ENCODE measurements around the gene FREY1. TPM values are rescaled to one million over a fixed set of nuclear protein-coding genes. Genes with fewer than 3 reads are reported as not detected.

Gene FREY1
- total and polyA plus RNA-seq, 2 of the 4 experiments (the other 2 are of a cell fraction), result 0.21 TPM; not detected in 1

DNA sequence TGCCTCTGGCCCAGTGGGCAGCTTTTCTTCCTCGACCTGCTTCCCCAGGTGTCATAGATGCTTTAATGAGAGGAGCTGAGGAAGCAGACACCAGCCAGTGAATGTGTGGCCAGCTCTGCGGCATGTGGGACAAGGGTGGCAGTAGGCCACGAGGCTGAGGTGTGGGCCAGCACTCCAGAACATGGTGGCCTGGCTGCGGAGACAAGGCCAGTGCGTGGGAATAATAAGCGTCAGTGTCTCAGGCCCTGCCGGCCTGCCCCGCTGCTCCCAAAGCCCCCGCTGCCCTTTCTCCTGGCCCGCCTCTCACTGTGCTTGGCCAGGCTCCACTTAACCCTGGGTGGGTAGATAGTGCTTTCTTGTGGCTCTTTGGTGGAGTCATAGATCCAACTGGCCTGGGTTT lies 19.5 kb downstream of the FREY1 start:
- Histone ChIP-seq H3K36me3 (ENCODE audit: control insufficient read depth, insufficient read depth, low read length) (no peaks in the 10 kb centered on the region), H3K9ac (ENCODE audit: low read depth, low read length) (no peak overlapping the region), H2BK5ac (ENCODE audit: low read depth, low read length, poor library complexity, severe bottlenecking) (no peak overlapping the region), H3K9me1 (ENCODE audit: insufficient read depth, low read length) (no peaks in the 10 kb centered on the region; the same call in 1 of the 2 replicates), H4K8ac (ENCODE audit: low read depth in 2 of 2, low read length in 2 of 2) (no peak overlapping the region), H2AFZ (replicated peaks; ENCODE audit: low read length, poor library complexity) (no peak overlapping the region), H3K79me1 (ENCODE audit: low read depth in 1 of 2, low read length in 2 of 2) (no peaks in the 10 kb centered on the region), H4K20me1 (ENCODE audit: insufficient read depth, low read length) (peaks cover 19% of the 10 kb centered on the region), H2BK20ac (ENCODE audit: low read depth, low read length) (no peak overlapping the region), H3K9me3 (ENCODE audit: control insufficient read depth, insufficient read depth, low read length) (no peaks in the 10 kb centered on the region), H3K27ac (ENCODE audit: insufficient read depth, low read length) (no peak overlapping the region), H4K91ac (ENCODE audit: insufficient read depth, low read depth, low read length) (no peak overlapping the region), H2BK120ac (ENCODE audit: low read depth, low read length) (no peak overlapping the region), H3K4me1 (ENCODE audit: control insufficient read depth, insufficient read depth, low read length) (no peaks in the 10 kb centered on the region), H2AK9ac (replicated peaks; ENCODE audit: low read depth, low read length, poor library complexity) (no peak overlapping the region), H2AK5ac (ENCODE audit: low read depth, low read length) (no peak overlapping the region), H3K4ac (ENCODE audit: low read depth, low read length) (no peak overlapping the region), H2BK15ac (ENCODE audit: low read depth, low read length) (no peak overlapping the region), H3K14ac (replicated peaks; ENCODE audit: low read depth, low read length) (no peak overlapping the region), H3K56ac (ENCODE audit: extremely low read depth, insufficient read depth, low read length) (no peak overlapping the region), H3K27me3 (ENCODE audit: control insufficient read depth, insufficient read depth, low read length) (peaks cover 31% of the 10 kb centered on the region), H3K18ac (ENCODE audit: low read depth, low read length) (no peak overlapping the region), H3K4me2 (ENCODE audit: low read depth, low read length) (no peak overlapping the region), H3K4me3 (ENCODE audit: insufficient read depth, low read depth, low read length) (no peak overlapping the region), H3K23ac (ENCODE audit: low read depth, low read length) (no peak overlapping the region), H4K5ac (ENCODE audit: low read depth, low read length) (no peak overlapping the region)
- dilution Hi-C loops (cut with HindIII; ENCODE audit: low sequenced_read_pairs, unreplicated experiment), result no loop called here
- ATAC-seq (ENCODE audit: low read depth) (no peak), DNase-seq (no peak)
- in situ Hi-C loops (cut with MboI; ENCODE audit: low sequenced_read_pairs), result no loop called here
- intact Hi-C loops (cut with micrococcal nuclease), result no loop called here
- POLR2A ChIA-PET (ENCODE audit: unreplicated experiment), result no interaction called here
- no TSS peak for BruUV-seq (replicated peaks)
- CTCF ChIA-PET, result no interaction called here
- 80% methylated on average over 1 of the region's 10 CpGs; no CpG with 5 or more reads in 1 of the 2 experiments for WGBS, 2 experiments (ENCODE audit: extremely low coverage in 2 of 2, insufficient read length in 1 of 2)
- TF ChIP-seq CTCF (conservative IDR thresholded peaks at IDR 0.05; ENCODE audit: low read depth, low read length) (no peak), CEBPB (IDR thresholded peaks at IDR 0.05; ENCODE audit: low read depth, low read length) (no peak), POLR2A (IDR thresholded peaks at IDR 0.05; ENCODE audit: low read depth, low read length) (no peak), BHLHE40 (IDR thresholded peaks at IDR 0.05; ENCODE audit: low read depth, low read length) (no peak), NFE2L2 (IDR thresholded peaks at IDR 0.05; ENCODE audit: low read depth, low read length) (no peak), RCOR1 (IDR thresholded peaks at IDR 0.05; ENCODE audit: insufficient replicate concordance, low read length) (no peak), CHD1 (IDR thresholded peaks at IDR 0.05; ENCODE audit: low read depth, low read length) (no peak), MAFK (IDR thresholded peaks at IDR 0.05; ENCODE audit: low read depth, low read length) (no peak), MAZ (IDR thresholded peaks at IDR 0.05; ENCODE audit: borderline replicate concordance, low read depth, low read length) (no peak), FOS (IDR thresholded peaks at IDR 0.05; ENCODE audit: low read depth, low read length) (no peak), RAD21 (IDR thresholded peaks at IDR 0.05; ENCODE audit: low read length) (no peak), RFX5 (IDR thresholded peaks at IDR 0.05; ENCODE audit: low read depth, low read length) (no peak), MXI1 (IDR thresholded peaks at IDR 0.05; ENCODE audit: borderline replicate concordance, low read depth, low read length) (no peak), SMC3 (IDR thresholded peaks at IDR 0.05; ENCODE audit: low read depth, low read length) (no peak)
- TF ChIP-seq, protein P1, sequence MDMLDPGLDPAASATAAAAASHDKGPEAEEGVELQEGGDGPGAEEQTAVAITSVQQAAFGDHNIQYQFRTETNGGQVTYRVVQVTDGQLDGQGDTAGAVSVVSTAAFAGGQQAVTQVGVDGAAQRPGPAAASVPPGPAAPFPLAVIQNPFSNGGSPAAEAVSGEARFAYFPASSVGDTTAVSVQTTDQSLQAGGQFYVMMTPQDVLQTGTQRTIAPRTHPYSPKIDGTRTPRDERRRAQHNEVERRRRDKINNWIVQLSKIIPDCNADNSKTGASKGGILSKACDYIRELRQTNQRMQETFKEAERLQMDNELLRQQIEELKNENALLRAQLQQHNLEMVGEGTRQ (IDR thresholded peaks at IDR 0.05; ENCODE audit: low read depth, low read length), result no peak
- TF ChIP-seq, protein P2, sequence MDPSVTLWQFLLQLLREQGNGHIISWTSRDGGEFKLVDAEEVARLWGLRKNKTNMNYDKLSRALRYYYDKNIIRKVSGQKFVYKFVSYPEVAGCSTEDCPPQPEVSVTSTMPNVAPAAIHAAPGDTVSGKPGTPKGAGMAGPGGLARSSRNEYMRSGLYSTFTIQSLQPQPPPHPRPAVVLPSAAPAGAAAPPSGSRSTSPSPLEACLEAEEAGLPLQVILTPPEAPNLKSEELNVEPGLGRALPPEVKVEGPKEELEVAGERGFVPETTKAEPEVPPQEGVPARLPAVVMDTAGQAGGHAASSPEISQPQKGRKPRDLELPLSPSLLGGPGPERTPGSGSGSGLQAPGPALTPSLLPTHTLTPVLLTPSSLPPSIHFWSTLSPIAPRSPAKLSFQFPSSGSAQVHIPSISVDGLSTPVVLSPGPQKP (IDR thresholded peaks at IDR 0.05; ENCODE audit: borderline replicate concordance, low read depth, low read length), result no peak
